Nephron (organoid): ENCODE data around the gene SIPA1L3.

ENCODE experiments used
- H3K27ac Mint-ChIP-seq, 3 experiments: 2 replicates each; pipeline ENCODE4 v1.8.0; 2020; ENCODE audit warnings: mixed read lengths in 3 of 3, mild to moderate bottlenecking in 2 of 3, moderate library complexity in 1 of 3
- H3K27me3 Mint-ChIP-seq: 2 replicates; pipeline ENCODE4 v1.8.0; 2021; ENCODE audit warnings: low read depth, mild to moderate bottlenecking, moderate library complexity, mixed read lengths
- H3K36me3 Mint-ChIP-seq: 2 replicates; pipeline ENCODE4 v1.8.0; 2020; ENCODE audit warnings: low read depth, mixed read lengths
- H3K4me1 Mint-ChIP-seq: 2 replicates; pipeline ENCODE4 v1.8.0; 2020; ENCODE audit warnings: mixed read lengths
- H3K4me3 Mint-ChIP-seq, 3 experiments: 2 replicates each; pipeline ENCODE4 v1.8.0; 2020; ENCODE audit warnings: mild to moderate bottlenecking in 3 of 3, mixed read lengths in 3 of 3, moderate library complexity in 2 of 3
- H3K9me3 Mint-ChIP-seq: 2 replicates; pipeline ENCODE4 v1.8.0; 2020; ENCODE audit warnings: mixed read lengths
- CTCF ChIP-seq, 3 experiments: fragments of 200-600 bp; sonication (generic); IDR thresholded peaks; one replicate each; pipeline ENCODE4 v1.5.0; 2021; ENCODE audit warnings: antibody characterized with exemption in 3 of 3; ENCODE audit not compliant: unreplicated experiment in 3 of 3

Gene SIPA1L3

GRCh38 chr19:37872383-37872782 lies 34.6 kb upstream of the SIPA1L3 start:
- no peaks in the 10 kb centered on the region for H3K4me1 Mint-ChIP-seq
- H3K4me3 Mint-ChIP-seq = no peak overlapping the region
- no peak overlapping the region for H3K27ac Mint-ChIP-seq
- H3K36me3 Mint-ChIP-seq = no peaks in the 10 kb centered on the region
- TF ChIP-seq CTCF (IDR thresholded peaks at IDR 0.05; ENCODE audit: unreplicated experiment in 3 of 3) = no peak
- peaks cover 29% of the 10 kb centered on the region for H3K9me3 Mint-ChIP-seq
- peaks cover 7% of the 10 kb centered on the region for H3K27me3 Mint-ChIP-seq

- Mint-ChIP-seq H3K27ac (no peak overlapping the region), H3K4me3 (no peak overlapping the region), H3K9me3 (peaks cover 33% of the 10 kb centered on the region), H3K36me3 (no peaks in the 10 kb centered on the region), H3K27me3 (no peaks in the 10 kb centered on the region), H3K4me1 (no peaks in the 10 kb centered on the region)
- TF ChIP-seq CTCF (IDR thresholded peaks at IDR 0.05; ENCODE audit: unreplicated experiment in 3 of 3) = no peak
Observed at GRCh38 chr19:37874784-37875183, 32.2 kb upstream of the SIPA1L3 start.

GRCh38 chr19:37876032-37876431 lies 31.0 kb upstream of the SIPA1L3 start:
- Mint-ChIP-seq H3K27ac (no peak overlapping the region), H3K4me3 (no peak overlapping the region), H3K36me3 (no peaks in the 10 kb centered on the region), H3K27me3 (no peaks in the 10 kb centered on the region), H3K4me1 (no peaks in the 10 kb centered on the region), H3K9me3 (peaks cover 26% of the 10 kb centered on the region)
- no peak for TF ChIP-seq CTCF (IDR thresholded peaks at IDR 0.05; ENCODE audit: unreplicated experiment in 3 of 3)

- H3K4me3 Mint-ChIP-seq = no peak overlapping the region
- H3K4me1 Mint-ChIP-seq = no peaks in the 10 kb centered on the region
- peaks cover 25% of the 10 kb centered on the region for H3K9me3 Mint-ChIP-seq
- no peak for TF ChIP-seq CTCF (IDR thresholded peaks at IDR 0.05; ENCODE audit: unreplicated experiment in 3 of 3)
- no peaks in the 10 kb centered on the region for H3K36me3 Mint-ChIP-seq
- H3K27me3 Mint-ChIP-seq = no peaks in the 10 kb centered on the region
- H3K27ac Mint-ChIP-seq = no peak overlapping the region
Observed at GRCh38 chr19:37877147-37877546, 29.9 kb upstream of the SIPA1L3 start.

- Mint-ChIP-seq H3K36me3 (no peaks in the 10 kb centered on the region), H3K9me3 (peaks cover 30% of the 10 kb centered on the region), H3K27me3 (no peaks in the 10 kb centered on the region), H3K4me1 (no peaks in the 10 kb centered on the region), H3K4me3 (no peak overlapping the region), H3K27ac (no peak overlapping the region)
- TF ChIP-seq CTCF (IDR thresholded peaks at IDR 0.05; ENCODE audit: unreplicated experiment in 3 of 3) = no peak
Observed at GRCh38 chr19:37885392-37885791, 21.6 kb upstream of the SIPA1L3 start.

GRCh38 chr19:37886571-37886970 lies 20.4 kb upstream of the SIPA1L3 start:
- peaks cover 2% of the 10 kb centered on the region for H3K27me3 Mint-ChIP-seq
- H3K27ac Mint-ChIP-seq = no peak overlapping the region
- H3K9me3 Mint-ChIP-seq = peaks cover 29% of the 10 kb centered on the region
- no peaks in the 10 kb centered on the region for H3K36me3 Mint-ChIP-seq
- no peaks in the 10 kb centered on the region for H3K4me1 Mint-ChIP-seq
- no peak overlapping the region for H3K4me3 Mint-ChIP-seq
- no peak for TF ChIP-seq CTCF (IDR thresholded peaks at IDR 0.05; ENCODE audit: unreplicated experiment in 3 of 3)
